Bronchial epithelial cell (primary cell): ENCODE results near the gene CCNT1. TPM values are rescaled to one million over a fixed set of nuclear protein-coding genes. Genes with fewer than 3 reads are reported as not detected.
A peak's percentile ranks its signal among the peaks of the same experiment; 100 is the strongest.

ENCODE experiments used
- DNase-seq: peaks from one replicate; pipeline ENCODE4 v3.0.0-alpha.2; 2010; ENCODE audit warnings: low read depth
- FAIRE-seq: peaks from 2 replicates; lab custom pipeline; 2011; peaks lifted over from hg19 to GRCh38; lab: Jason Lieb, UNC
- H3K27me3 ChIP-seq: 2 replicates; pipeline ENCODE4 v1.5.1; 2011; ENCODE audit warnings: low read length; ENCODE audit not compliant: control insufficient read depth, insufficient read depth
- H3K36me3 ChIP-seq: 2 replicates; pipeline ENCODE4 v1.5.1; 2011; ENCODE audit warnings: low read length; ENCODE audit not compliant: control insufficient read depth, insufficient read depth
- H3K4me3 ChIP-seq: 2 replicates; pipeline ENCODE4 v1.5.1; 2011; ENCODE audit warnings: mild to moderate bottlenecking, low read depth, low read length, control low read depth
- CTCF ChIP-seq: IDR thresholded peaks from 2 replicates; pipeline ENCODE4 v1.5.1; 2011; ENCODE audit warnings: mild to moderate bottlenecking, moderate library complexity, low read length, control low read depth, inconsistent platforms; ENCODE audit not compliant: insufficient read depth, severe bottlenecking
- total RNA-seq: library from RNA; depleted of rRNA; stranded (reverse); fragments of >200 nt; gene quantifications from 2 replicates; pipeline ENCODE4 v1.2.1, GENCODE V29; 2014

The CCNT1 gene
- total RNA-seq, 1 donor from 2014 or later, result 28.4 TPM

GRCh38 chr12:48750769-48751356 is 34.4 kb upstream of the CCNT1 start:
- FAIRE-seq (no peak), DNase-seq (peak; percentile 65)
- TF ChIP-seq CTCF, result no peak
- peaks cover 2% of the 10 kb centered on the region for H3K27me3 ChIP-seq
- H3K36me3 ChIP-seq, result no peaks in the 10 kb centered on the region
- no peak overlapping the region for H3K4me3 ChIP-seq

GRCh38 chr12:48750215-48750614 is 33.7 kb upstream of the CCNT1 start:
- Histone ChIP-seq H3K36me3 (no peaks in the 10 kb centered on the region), H3K4me3 (no peak overlapping the region), H3K27me3 (peaks cover 2% of the 10 kb centered on the region)
- no peak for TF ChIP-seq CTCF
- no peak for FAIRE-seq
- peak; percentile 49 for DNase-seq

- H3K27me3 ChIP-seq, result peaks cover 2% of the 10 kb centered on the region
- DNase-seq (peak; percentile 61), FAIRE-seq (no peak)
- H3K4me3 ChIP-seq, result no peak overlapping the region
- H3K36me3 ChIP-seq, result no peaks in the 10 kb centered on the region
- no peak for TF ChIP-seq CTCF
Observed at GRCh38 chr12:48744251-48745008, 27.9 kb upstream of the CCNT1 start.

- no peak overlapping the region for H3K4me3 ChIP-seq
- H3K27me3 ChIP-seq, result no peaks in the 10 kb centered on the region
- no peak for TF ChIP-seq CTCF
- FAIRE-seq (no peak), DNase-seq (no peak)
- H3K36me3 ChIP-seq, result no peaks in the 10 kb centered on the region
Observed at GRCh38 chr12:48739618-48740269, 23.2 kb upstream of the CCNT1 start.

- FAIRE-seq (no peak), DNase-seq (no peak)
- Histone ChIP-seq H3K4me3 (no peak overlapping the region), H3K36me3 (no peaks in the 10 kb centered on the region), H3K27me3 (no peaks in the 10 kb centered on the region)
- TF ChIP-seq CTCF, result no peak
Observed at GRCh38 chr12:48736456-48736855, 19.9 kb upstream of the CCNT1 start.
